HK-2 (cell line): Measurements from ENCODE around the gene CKMT1B.
"Not testable (repeated sequence)": the region's sequence is repeated elsewhere in the genome, so short reads cannot be mapped to it uniquely, and the experiment has no call there.

ENCODE experiments used
- DNase-seq: peaks from one replicate; pipeline ENCODE4 v3.0.0-alpha.2; 2018; ENCODE audit not compliant: unreplicated experiment

CKMT1B gene

GRCh38 chr15:43638464-43639204 is 44.8 kb downstream of the CKMT1B start:
- not testable (repeated sequence) for DNase-seq
